ENCODE results near the gene FNDC3B.
"Not testable (repeated sequence)": the region's sequence is repeated elsewhere in the genome, so short reads cannot be mapped to it uniquely, and the experiment has no call there.

The FNDC3B gene

GRCh38 chr3:172346161-172346560 is 306.8 kb downstream of the FNDC3B start:
- DNase-seq, result no peak

DNA sequence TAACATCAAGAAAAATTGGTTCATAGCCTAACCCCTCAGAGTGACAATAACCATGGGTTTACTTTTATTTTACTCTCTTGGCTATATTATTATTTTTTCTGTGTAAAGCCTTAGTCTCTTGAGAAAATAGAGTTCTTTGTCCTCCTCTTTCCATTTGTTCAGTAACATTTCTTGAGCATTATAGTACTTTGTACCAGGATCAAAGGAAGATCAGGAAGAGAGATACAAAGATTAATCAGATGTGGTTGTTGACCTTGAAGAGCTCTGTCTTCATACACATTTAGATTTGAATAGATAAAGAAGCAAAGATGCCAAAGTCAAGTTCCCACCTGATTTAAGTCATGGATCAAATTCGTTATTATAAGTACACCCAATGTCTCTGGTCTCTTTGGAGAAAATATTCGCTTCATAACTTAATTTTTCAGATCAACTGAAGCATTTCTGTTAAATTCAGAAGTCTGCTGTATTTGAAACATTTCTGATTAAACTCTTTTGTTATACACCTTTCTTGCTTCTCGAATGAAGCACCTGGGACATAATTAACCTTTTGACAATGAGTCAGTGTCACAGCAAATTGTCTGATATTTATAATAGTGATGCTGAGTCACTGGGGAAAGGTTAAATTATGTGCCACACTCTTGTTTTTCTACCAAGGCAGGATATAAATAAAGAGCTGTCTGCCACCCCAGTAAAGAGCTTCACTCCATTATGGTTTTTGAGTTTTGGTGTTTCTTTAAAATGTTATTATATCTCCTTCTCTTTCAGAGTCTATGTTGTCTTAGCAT is 308.7 kb downstream of the FNDC3B start:
- DNase-seq, result no peak

GRCh38 chr3:172351895-172352466 is 312.6 kb downstream of the FNDC3B start:
- no peak for DNase-seq

- DNase-seq, result no peak
Measured at GRCh38 chr3:172352786-172353185, 313.4 kb downstream of the FNDC3B start.

GRCh38 chr3:172354931-172355499 is 315.6 kb downstream of the FNDC3B start:
- DNase-seq, result no peak

DNA sequence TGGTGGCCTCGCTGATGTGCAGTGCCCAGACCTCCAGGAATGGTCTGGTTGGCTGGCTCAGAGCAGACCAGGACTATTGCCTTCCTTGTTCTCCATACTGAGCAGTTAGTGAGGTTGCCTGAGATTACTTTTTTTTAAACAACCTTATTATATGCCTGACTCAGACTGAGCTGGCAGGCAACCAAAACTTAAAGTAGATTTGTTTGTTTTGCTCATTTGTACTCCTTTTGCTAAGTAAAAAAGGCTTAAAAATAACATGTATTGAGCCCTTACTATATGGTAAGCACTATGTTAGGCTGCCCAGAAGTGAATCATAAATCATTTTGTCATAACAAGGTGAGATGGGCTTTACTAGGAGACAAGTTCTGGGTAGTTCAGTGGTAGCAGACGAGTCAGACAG is 316.5 kb downstream of the FNDC3B start:
- DNase-seq, result peak; percentile 97

GRCh38 chr3:172356427-172356826 is 317.0 kb downstream of the FNDC3B start:
- no peak for DNase-seq

DNA sequence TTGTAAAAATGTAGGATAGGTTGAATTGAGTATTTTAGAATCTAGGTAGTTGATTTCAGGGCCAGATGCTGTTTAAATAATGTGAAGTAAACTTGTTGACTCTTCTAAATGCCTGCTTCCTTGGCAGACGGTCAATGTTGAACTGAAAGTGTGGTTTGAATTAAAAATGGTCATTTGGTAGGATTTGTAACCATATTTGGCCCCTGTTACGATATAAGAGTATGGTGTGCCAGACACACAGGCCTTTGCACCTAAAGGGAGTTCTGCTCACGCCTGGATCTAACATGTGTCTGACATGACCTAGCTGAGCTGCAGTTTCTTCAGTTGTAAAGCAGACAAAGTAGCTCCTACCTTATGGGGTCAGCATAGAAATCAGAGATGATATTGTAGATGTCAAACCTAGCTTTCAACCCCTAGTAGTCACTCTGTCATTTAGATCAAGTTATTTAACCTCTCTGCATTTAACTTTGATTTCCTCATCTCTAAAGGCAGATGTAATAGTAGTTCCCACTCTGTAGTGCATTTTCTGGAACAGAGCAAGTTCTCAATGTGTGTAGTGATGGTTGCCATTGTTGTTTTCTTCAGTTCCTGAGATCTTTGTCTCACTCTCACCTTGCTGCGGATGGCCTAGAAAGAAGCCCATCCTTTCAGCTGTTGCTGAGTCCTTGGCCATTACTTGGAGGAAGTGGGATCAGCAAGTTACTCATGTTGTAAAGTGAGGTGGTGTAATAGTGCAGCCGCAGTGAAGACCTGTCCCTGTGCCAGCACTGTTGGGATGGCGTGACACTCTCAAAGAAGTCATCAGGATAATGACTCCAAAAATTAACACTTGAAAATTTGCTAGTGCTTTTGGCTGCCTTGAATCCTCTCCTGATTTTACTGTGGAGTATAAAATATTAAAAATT is 318.7 kb downstream of the FNDC3B start:
- DNase-seq, result no peak

DNA sequence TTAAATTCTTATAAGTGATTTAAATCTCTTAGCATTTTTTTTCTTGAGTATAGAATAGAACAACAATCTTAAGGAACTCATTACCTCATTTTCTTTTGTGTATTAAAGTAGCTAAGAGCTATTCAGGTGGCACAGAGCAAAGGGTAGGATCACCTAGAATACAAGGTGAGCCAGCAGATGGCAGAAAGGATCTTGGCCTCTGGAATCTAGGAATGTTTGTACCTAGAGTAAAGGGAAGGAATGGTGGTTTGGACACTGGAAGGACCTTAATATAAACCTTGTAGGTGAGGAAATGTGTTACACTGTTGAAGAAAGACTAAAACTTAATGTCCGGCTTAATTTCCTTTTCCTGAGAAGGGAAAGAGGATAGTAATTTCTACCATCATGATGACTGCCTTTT is 319.9 kb downstream of the FNDC3B start:
- no peak for DNase-seq

- no peak for DNase-seq
Measured at GRCh38 chr3:172359996-172360395, 320.6 kb downstream of the FNDC3B start.

DNA sequence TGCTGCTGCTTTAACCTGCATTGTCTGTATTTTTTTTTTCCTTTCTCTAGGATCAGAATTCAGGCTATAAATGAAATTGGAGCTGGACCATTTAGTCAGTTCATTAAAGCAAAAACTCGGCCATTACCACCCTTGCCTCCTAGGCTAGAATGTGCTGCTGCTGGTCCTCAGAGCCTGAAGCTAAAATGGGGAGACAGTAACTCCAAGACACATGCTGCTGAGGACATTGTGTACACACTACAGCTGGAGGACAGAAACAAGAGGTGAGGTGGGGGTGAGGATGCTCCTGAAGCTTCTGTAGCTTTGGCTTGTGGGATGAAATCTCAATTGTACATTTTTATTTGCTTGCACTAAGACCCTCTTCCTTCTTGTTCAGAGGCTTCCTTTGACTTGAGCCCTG is 323.2 kb downstream of the FNDC3B start:
- DNase-seq, result no peak

DNA sequence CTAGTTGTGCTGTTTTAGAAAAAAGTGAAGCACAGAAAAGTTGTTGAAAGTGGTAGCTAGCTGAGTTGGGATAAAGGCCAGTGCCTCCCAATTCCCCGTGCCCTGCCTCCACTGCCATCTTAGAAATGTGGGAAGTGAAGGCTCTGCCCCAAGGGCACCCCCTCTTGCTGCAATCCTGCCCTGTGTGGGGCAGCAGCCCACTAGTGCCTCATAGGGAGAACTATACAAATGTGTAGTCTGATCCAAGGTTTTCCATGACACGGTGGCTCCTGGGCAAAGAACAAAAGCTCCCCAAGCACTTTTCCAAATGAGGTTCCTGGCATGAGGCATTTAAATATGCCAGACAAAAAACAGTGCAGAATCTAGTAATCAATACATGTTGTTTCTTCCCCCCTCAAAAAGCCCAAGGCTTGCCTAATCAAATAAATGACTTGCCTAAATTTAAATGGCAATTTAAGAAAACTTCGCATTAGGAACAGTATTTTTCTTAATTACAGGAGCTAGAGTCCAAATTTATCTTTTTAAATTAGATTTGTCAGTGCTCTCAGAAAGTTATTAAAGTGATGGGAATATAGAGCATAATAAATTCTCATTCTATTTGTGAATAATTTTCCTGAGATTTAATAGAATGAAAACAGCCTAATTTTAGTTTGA is 325.1 kb downstream of the FNDC3B start:
- DNase-seq, result no peak

GRCh38 chr3:172365028-172365567 is 325.7 kb downstream of the FNDC3B start:
- no peak for DNase-seq

DNA sequence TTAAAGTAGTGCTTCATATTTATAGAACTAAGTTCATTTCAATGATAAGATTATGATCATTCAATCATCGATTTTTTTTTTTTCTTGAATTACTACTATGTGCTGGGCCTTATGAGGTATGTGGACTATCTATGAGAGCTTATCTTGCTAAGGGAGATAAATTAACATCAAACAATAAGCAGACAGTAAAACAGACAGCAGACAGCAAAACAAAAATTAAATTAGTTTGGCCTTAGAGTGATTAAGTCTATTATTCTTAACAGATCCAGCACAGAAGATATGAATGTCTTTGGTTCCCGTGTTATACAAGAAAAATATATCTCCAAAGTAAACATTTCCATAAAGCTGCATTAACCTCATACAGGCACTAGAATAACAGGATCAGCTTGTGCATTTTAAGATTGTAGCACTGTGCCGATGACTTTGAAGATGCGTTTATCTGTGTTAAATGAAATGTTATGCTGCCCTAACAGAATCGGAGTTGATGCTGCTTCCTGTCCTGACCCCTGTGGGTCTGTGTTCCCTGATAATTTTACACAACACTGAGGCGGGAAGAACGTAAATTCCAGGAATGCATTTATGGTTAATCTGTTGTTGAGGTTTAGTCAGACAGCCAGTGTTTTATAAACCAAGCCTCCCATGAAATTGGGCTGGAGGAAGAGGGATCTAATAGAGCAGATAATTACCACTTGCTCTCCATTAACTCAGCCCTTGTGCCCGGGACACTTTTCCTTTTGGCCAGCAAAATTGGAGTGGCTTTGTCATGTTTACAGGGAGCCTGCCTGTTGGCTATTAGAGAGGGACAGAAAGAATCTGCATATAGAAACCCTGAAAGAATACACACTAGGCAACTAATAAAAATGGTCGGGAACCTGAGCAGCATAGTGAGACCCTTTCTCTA is 328.1 kb downstream of the FNDC3B start:
- DNase-seq, result peak; percentile 44

DNA sequence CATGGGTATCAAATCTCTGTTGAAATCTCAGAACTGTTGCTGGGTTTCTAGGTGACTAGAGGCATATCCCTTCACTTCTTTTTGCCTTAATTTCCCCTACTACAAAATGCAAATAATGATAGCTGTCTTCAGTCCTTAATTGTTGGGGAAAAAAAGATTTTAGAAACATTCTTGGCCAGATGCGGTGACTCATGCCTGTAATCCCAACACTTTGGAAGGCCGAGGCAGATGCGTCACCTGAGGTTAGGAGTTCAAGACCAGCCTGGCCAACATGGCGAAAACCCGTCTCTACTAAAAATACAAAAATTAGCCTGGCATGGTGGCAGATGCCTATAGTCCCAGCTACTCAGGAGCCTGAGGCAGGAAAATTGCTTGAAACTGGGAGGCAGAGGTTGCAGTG is 329.2 kb downstream of the FNDC3B start:
- not testable (repeated sequence) for DNase-seq

DNA sequence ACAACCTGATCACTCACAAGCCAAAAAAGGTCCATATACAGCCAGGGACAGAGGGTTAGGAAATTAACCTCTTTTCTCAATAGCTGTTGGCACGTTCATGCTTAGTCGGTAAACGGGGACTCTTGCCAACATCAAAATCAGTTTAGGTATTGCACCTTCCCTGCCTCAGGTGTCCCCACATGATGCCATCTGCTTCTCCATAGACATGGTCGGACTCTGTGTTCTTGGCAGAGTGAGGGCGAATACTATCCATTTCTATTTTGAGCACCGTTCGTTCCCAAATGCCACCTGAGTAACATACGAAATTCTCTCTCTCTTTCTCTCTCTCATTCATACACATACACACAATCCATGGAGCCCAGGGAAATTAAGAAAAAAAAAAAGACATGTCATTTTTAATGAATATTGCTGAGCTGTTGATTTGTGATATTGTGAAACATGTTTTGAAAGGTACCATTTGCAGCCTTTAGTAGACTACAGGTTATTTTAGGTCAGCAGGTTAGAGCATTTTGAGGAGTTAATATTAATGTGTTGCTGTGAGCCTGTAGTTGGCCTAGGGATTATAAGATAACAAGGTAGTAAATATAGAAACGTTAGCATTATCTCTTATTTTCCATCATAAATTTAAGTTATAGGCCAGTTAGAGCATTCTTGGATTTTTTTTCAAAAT is 330.3 kb downstream of the FNDC3B start:
- DNase-seq, result no peak

DNA sequence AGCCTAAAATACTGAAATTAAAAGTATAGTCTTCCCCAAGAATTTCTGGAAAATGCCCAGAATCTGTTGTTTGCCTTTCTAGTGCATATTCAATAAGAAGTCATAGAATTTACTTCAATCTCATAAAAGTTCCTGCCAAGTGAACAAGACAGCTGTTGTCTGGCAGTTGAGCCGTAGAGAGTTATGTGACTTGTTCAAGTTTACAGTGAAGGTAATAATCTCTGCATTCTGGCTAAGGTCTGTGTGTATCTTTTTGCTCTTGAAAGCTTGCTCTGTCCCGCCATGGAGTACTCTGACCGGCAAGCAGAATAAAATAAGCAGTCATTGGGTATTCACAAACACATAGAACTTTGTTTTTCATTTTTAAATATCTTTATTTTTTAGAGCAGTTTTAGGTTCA is 331.0 kb downstream of the FNDC3B start:
- DNase-seq, result no peak

GRCh38 chr3:172371544-172371943 is 332.2 kb downstream of the FNDC3B start:
- no peak for DNase-seq

DNA sequence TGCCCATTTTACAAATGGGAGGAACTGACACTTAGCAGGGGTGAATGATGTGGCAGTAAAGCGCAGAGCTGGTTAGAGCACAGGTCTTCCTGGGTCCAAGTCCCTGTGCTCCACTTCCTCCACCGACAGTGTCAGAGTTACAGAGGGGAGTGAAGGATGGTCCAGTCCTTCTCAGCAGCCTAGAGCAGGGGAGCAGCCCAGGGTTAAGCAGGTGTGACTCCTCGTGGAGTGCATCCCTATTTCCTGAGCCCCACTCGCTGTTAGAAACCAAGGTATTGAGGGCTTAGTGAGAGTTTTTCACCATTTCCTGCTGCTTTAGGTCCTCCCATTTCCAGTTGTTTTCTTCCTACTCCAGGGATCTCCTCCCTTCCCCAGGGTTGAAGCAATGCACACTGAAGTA is 333.5 kb downstream of the FNDC3B start:
- no peak for DNase-seq

- no peak for DNase-seq
Measured at GRCh38 chr3:172373912-172374311, 334.5 kb downstream of the FNDC3B start.
